GM18519 (cell line): ENCODE measurements around the gene ZNF541.

Experiments used
- ATAC-seq: cut with Tn5 transposase; IDR thresholded peaks from one replicate; pipeline ENCODE4 v1.9.1; 2021; ENCODE audit warnings: mild to moderate bottlenecking, moderate library complexity; ENCODE audit not compliant: unreplicated experiment, low FRiP score

Gene ZNF541, protein sequence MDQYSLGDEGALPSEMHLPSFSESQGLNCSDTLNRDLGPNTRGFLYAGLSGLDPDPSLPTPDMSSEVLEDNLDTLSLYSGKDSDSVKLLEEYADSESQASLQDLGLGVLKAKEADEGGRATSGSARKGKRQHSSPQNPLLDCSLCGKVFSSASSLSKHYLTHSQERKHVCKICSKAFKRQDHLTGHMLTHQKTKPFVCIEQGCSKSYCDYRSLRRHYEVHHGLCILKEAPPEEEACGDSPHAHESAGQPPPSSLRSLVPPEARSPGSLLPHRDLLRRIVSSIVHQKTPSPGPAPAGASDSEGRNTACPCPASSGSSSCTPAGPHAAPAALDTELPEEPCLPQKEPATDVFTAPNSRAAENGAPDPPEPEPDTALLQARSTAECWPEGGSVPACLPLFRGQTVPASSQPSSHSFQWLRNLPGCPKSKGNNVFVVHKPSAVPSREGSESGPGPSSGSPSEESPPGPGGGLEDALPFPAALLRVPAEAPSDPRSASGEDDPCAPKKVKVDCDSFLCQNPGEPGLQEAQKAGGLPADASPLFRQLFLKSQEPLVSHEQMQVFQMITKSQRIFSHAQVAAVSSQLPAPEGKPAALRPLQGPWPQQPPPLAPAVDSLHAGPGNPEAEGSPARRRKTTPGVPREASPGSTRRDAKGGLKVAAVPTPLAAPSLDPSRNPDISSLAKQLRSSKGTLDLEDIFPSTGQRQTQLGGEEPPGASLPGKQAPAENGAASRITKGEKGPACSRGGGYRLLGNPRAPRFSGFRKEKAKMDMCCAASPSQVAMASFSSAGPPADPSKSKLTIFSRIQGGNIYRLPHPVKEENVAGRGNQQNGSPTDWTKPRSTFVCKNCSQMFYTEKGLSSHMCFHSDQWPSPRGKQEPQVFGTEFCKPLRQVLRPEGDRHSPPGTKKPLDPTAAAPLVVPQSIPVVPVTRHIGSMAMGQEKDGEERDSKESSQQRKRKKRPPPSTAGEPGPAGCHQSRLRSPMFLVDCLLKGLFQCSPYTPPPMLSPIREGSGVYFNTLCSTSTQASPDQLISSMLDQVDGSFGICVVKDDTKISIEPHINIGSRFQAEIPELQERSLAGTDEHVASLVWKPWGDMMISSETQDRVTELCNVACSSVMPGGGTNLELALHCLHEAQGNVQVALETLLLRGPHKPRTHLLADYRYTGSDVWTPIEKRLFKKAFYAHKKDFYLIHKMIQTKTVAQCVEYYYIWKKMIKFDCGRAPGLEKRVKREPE (N-terminal part only)

DNA sequence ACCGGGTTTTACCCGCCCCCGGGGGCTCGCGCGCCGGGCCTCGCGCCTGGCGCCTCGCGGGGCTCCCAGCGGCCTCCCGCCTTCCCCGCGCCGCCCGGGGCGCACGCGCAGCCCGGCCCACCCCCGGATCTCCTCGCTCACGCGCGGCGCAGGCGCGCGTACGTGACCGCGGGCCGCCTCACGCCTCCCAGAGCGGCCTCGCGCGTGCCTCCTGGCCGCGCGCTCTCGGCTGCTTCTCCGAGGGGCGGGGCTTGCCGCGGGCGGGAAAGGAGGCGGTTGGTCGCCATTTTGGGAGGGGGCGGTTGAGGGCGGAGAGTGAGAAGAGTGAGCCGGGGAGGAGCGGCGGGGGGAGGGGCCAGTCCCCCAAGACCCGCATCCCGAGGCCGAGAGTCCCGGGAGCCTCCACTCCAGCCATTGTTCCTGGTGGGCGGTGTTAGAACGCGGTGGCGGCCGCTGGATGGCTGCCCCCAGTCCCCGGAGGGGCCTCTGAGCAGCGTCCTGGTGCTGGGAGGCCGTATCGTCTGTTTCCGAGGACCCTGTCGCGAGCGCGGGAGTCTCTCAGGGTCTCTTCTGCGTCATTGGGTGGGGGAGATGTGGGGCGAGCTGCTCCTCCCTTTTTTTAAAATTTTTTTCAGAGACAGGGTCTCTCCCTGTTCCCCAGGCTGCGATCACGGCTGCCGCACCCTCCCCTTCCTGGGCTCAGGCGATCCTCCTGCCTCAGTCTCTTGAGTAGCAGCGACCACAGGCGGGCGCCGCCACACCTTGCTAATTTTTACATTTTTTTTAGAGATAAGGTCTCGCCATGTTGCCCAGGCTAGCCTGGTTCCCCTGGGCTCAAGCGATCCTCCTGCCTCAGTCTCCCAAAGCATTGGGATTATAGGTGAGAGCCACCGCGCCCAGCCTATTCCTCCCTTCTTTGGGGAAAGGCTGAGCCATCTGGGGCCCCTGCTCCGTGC lies at the start of gene ZNF541:
ZNF541 (minus strand) TSS at position 78 of the 956 bp plus-strand sequence. CDS start 17,292 bp downstream, outside the sequence.
- no peak for ATAC-seq

DNA sequence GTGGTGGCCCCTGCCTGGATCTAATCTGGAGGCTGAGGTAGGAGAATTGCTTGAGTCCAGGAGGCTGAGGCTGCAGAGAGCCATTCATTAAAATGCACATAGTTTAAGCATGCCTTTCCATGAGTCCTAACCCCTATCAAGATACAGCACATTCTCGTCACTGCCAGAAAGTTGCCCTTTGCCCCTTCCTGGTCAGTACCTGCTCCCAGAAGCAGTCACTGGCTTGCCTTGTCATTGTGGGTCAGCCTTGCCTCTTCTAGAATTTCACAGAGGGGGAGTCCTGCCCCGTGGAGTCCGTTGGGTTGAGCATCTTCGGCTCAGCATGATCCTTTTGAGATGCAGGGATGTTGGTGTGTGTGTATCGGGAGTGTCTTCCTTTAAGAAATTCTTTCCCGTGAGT lies 46.8 kb upstream of the ZNF541 start:
- ATAC-seq: no peak

DNA sequence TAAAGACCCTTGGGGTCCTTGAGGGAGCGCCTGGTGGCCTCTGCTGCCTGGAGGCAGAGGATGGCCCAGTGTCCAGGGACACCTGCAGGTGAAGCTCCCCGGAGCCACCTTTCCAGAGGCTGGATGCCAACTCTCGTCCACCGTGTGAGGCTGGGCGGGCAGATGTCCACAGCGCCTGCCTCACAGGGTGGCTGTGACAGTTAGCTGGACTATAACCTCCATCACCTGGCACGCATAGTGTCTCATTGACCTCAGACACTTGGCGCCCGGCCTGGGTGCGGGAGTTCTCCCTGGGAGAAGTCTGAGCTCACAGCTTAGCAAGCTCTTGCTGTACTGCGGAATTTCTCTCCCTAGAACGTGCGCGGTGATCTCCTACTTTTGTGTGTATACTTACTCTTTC lies 45.8 kb upstream of the ZNF541 start:
- ATAC-seq: no peak

DNA sequence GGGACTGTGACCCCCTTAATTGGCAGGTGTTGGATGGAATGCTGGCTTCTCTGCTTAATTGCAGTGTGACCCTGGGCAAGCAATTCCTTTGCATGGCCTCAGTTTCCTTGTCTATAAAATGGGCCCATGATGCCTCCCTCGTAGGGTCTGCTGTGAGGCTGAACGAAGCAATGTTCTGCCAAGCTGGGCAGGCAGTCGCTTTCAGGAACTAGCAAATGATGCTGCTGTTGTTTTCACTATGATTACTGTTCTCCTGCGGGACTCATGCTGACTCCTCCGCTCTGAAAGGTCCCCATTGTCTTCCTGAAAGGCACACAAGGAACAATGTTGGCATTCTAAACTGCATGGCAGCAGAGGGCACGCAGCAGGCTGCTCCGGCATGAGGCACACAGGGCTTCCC lies 42.8 kb upstream of the ZNF541 start:
- ATAC-seq: no peak

DNA sequence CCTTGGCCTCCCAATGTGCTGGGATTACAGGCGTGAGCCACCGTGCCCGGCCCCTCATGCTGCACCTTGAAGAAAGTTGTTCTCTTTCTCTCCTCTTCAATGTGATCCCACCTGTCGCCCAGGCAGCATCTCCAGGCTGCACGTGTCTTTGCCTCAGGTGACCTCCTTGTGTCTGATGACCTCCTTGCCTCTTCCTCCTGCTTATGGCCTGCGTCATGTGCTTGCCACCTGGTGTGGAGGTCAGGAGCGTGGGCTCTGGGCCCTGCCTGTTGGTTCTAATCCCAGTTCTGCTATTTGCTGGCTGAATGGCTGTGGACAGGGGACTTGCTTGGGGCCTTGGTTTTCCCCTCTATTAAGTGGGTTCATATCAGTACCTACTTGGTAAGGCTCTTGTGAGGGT lies 42.3 kb upstream of the ZNF541 start:
- ATAC-seq: no peak

DNA sequence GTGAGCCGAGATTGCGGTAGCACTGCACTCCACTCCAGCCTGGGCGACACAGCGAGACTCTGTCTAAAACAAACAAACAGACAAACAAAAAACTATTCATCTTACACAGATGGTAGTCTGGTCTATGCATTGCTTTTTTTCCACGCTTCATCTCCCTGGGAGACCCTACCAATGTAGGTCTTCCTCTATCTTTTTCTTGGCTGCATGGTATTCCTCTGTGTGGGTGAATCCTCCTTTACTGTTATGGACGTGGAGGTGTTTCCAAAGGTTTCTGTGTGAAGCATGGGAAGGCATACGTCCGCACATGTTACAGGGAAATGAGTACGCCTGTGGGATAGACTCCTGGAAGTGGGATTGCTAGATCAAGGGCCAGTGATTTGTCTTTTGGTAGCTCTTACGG lies 41.6 kb upstream of the ZNF541 start:
- ATAC-seq: no peak

DNA sequence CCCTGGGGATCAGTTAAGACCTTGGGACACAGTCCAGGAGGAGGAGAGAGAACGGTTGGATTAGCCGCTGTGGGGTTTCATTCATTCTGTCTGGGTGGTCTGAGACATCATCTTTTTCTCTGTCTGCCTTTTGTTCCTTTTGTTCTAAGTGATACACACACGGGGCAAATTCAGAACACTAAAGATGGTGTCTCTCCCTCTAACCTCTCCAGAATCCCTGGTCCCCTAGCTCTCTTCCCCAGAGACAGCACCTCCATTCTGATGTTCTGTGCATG lies 41.0 kb upstream of the ZNF541 start:
- ATAC-seq: no peak

DNA sequence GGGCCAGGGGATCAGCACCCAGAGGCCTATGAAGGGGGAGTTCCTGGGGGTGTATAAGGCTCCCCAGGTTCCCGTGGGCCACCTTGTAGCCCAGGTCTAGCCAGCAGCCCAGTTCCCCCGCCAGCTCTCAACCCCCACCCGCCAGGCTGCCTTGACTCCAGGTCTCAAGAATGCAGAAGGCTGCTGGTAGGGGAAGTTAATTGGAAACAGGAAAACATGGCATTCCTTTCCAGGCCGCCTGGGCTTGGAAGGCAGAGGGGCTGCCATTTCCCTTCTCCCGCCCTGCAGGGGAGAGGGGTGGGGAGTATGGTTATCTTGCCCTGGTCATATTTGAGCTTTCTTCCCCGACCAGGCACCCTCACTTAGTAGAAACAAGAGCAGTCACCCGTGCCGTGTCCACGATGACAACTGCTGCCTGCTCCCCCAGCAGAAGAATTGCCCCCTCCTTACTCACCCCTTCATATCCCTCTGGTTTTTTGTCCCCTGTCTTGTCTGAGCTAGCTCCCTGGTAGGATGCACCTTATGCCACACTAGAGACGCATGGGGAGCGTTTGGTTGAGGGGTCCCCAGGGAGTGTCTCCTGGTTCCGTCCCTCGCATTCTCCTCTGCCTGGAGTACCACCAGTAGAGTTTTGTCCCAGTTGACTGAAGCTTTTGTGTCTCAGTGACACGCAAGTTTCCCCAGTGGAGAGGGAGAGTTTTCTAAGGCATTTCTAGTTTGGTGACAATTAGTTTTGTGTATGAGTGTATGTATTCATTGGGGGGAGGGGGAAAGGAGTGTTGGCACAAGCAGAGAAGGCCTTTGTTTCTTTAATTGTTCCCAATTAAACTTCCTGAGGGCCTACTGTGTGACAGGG lies 40.4 kb upstream of the ZNF541 start:
- ATAC-seq: no peak

DNA sequence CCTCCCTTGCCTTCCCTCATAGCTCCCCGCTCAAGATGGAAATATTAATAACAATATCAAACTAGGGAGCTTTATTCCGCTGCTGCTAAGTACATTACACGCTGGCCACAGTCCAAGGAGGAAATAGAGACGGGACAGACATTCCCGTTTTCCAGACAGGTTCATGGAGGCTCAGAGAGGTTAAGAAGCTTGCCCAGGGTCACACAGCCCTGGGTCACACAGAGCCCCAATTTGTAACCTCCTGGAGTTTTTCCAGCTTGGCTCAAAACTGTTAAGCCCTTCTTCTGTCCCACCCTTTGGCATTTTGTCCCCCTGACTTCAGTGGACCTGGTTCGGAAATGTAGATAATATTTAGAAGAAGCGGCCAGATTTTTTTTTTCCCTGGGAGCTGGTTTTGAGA lies 38.0 kb upstream of the ZNF541 start:
- no peak for ATAC-seq

DNA sequence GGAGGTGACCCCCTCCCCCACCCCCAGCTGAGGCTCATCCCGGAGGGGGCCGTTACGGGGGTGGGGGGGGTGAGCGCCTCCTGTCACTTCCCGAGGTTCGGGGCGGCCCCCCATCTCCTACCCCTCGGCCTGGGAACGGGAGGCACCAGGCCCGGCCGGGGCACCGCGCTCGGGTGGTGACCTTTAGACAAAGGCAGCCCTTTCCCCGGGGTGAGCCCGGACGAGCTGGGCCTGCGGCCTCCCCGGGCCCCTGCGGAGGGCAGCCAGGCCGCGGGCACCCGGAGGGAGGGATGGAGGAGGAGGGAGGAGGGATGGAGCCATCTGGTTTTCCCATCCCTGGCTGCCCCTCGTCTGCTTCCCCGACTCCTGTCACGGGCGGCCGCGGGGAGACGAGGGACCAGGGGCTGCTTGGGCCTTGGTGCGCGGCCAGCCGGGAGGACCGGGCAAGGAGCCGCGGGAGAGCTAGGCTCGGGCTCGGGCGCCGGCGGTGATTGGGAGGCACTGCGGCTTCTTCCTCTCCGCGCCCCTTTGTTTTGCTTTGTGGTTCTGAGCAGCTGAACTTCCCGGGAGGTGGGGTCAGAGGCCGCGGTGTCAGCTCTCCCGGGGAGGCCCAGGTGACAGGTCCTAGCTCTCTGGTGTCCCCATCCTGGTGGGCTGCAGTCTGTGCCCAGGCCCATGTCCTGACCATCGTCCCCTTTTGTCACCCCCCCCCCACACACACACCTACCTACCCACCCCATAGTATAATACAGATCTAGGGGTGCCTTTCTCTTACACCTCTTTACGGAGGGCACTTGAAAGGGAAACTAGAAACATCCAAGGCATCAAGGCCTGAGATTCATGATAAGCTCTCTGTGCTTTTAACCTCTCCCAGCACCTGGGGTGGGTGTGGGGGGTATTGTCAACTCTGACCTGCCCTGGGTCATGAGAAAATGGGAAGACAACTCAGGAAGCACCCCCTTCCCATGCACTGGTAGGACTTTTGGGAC lies 37.3 kb upstream of the ZNF541 start:
- ATAC-seq: no peak

DNA sequence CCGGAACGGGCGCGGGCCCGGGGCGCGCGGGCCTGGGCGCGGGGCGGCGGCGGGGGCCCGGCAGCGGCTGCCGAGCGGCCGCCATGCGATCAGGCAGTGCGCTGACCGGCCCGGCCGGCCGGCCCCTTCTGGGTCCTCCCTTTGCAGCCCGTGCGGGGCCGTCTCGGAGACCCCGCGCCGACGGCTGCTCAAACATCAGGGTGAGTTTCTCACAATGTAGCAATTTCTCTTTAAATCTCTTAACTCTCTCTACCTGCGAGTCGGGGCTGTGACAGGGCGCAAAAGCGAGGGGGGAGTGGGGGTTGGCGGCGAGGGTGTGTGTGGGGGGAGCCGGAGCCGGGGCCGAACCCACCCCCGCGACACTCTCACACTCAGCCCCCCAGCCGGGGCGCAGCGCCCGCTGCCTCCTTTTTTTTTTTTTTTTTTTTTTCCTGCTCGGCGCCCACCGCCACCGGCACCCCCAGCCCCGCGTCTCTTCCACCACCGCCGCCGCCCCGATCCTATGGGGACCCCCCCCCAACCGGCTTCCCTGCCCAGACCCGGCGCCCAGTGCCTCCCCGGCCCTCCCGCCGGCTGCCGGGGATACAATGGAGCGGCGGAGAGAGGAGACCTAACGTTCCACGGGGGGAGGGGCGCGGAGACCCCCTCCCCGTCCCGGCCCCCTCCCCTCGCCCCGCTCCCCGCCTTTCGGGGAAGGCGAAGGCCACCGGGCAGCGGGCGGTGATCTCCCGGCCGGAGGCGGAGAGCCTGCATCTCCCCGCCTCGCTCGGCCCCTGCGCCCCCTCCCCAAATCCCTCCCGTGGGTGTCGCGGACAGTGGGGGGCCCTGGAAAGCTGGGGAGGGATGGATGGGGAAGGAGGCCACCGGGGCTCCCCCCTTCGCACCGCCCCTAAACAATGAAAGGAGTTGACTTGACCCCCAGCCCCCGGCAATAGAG lies 36.3 kb upstream of the ZNF541 start, which contains the start of gene BICRA:
BICRA (plus strand) TSS at position 166 of the 937 bp plus-strand sequence. CDS start 64,441 bp downstream, outside the sequence.
- ATAC-seq: peak; percentile 30

DNA sequence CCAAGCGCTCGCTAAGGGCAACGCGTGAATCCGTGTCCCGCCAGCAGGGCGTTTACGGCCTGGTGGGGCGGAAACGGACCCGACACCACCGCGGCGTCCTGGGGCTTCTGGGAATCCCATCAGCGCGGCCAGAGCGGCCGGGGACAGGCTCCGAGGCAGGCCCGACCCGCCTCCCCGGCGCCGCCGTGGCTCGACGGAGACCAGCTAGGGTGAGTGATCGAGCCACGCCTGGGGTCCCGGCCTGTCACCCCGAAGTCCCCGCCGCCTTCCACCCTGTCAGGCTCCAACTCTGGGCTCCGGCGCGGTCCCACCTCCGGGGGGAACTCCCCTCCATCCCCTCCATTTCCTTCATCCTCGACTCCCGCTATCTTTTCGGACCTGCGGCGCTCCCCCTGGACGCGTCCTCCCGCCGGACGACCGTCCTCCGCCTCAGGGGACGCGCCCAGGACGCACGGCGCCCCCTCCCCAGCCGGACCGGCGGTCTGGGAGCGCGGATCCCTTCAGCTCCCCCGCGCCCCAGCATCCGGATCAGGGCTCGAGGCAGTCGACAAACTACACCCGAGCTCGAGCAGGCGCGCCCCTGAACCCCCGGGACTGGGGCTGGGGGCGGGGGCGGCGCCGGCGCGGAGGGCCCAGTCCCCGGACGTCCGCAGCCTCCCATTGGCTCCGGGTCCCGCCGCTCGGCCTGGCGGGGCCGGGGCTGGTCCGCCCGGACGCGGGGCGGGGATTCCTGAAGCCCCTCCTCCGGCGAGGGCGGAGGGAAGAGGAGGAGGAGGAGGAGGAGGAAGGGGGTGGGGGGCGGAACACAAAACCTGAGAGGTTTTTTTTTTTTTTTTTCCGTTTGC lies 35.3 kb upstream of the ZNF541 start:
- ATAC-seq: peak; percentile 54

DNA sequence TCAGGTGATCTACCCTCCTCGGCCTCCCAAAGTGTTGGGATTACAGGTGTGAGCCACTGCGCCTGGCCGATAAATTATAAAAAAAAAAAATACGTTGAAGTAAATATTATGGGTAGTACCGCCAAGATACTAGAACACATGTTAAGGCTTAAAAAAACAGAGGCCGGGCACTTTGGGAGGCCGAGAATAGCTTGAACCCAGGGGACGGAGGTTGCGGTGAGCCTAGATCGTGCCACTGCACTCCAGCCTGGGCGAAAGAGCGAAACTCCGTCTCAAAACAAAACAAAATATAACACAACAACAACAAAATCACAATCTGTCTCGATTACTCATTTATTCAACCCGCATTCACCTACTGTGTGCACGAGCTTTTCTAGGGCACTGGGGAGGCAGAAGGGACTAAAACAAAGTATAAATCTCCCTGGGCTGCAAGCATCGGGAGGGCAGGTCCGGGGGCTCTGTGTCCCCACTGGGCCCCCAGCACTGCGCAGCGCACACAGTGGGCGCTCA lies 34.7 kb upstream of the ZNF541 start:
- no peak for ATAC-seq

DNA sequence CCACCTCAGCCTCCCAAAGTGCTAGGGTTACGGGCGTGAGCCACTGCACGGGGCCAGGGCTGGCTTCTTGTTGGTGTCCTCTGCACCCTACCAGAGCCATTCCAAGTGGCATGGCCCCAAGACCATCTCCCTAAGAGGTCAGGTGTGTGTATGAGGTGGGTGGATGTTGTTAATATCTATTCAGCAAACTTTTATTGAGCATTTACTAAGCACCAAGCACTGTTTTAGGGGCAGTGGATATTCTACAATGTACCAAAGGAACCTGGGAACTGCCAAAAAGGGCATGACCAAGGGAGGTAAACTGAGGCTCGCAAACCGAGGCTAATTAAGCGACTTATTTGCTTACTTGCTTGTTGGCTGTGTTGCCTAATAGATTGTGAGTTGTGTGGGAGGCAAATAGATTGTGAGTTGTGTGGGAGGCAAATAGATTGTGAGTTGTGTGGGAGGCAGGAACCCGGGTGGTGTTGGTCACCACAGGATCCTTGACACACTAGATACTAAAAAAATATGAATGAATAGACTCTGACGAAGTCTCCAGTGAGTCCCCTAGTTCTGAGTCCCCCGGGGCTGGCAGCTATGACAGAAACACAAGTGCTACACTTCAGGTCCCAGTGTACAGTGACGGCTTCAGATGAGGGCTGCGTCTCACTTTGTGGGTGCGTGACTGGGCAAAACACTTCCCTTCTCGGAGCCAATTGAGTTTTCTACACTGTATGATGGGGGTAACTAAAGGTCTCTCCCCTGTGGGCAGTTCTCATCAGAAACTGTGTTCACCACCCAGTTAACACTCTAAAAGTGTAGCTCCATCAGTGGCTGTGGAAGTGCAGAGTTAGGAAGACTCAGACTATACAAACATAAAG lies 31.0 kb upstream of the ZNF541 start:
- ATAC-seq: no peak
